Astrocyte (in vitro differentiated cells and primary cell): ENCODE results near the gene PLCG2. TPM values are rescaled to one million over a fixed set of nuclear protein-coding genes. Genes with fewer than 3 reads are reported as not detected.

Source experiments
- DNase-seq: peaks from one replicate; pipeline ENCODE4 v3.0.0-alpha.2; 2010; ENCODE audit warnings: low read depth
- FAIRE-seq: peaks from 2 replicates; lab custom pipeline; 2011; peaks lifted over from hg19 to GRCh38; lab: Jason Lieb, UNC
- H2AFZ ChIP-seq: 2 replicates; pipeline ENCODE4 v1.6.0; 2012; ENCODE audit warnings: low read depth, low read length, inconsistent platforms
- H3K27ac ChIP-seq: 2 replicates; pipeline ENCODE4 v1.5.1; 2011; ENCODE audit warnings: low read depth, low read length, inconsistent platforms
- H3K27me3 ChIP-seq: 2 replicates; pipeline ENCODE4 v1.6.0; 2011; ENCODE audit warnings: low read length, inconsistent platforms; ENCODE audit not compliant: insufficient read depth
- H3K36me3 ChIP-seq: 2 replicates; pipeline ENCODE4 v1.5.1; 2011; ENCODE audit warnings: low read length, inconsistent platforms; ENCODE audit not compliant: insufficient read depth
- H3K4me1 ChIP-seq: 2 replicates; pipeline ENCODE4 v1.5.1; 2011; ENCODE audit warnings: low read length, inconsistent platforms; ENCODE audit not compliant: insufficient read depth
- H3K4me2 ChIP-seq: 2 replicates; pipeline ENCODE4 v1.6.0; 2012; ENCODE audit warnings: low read length, inconsistent platforms
- H3K4me3 ChIP-seq: 2 replicates; pipeline ENCODE4 v1.5.1; 2011; ENCODE audit warnings: low read depth, mild to moderate bottlenecking, low read length, inconsistent platforms; ENCODE audit not compliant: insufficient read depth
- H3K79me2 ChIP-seq: 2 replicates; pipeline ENCODE4 v1.6.0; 2012; ENCODE audit warnings: mild to moderate bottlenecking, low read length, inconsistent platforms; ENCODE audit not compliant: insufficient read depth
- H3K9ac ChIP-seq: 2 replicates; pipeline ENCODE4 v1.6.0; 2012; ENCODE audit warnings: mild to moderate bottlenecking, low read length, inconsistent platforms
- H3K9me3 ChIP-seq: 2 replicates; pipeline ENCODE4 v1.5.1; 2012; ENCODE audit warnings: low read depth, mild to moderate bottlenecking, low read length, inconsistent platforms; ENCODE audit not compliant: insufficient read depth
- H4K20me1 ChIP-seq: 2 replicates; pipeline ENCODE4 v1.6.0; 2012; ENCODE audit warnings: low read length, inconsistent platforms; ENCODE audit not compliant: insufficient read depth
- H3K27ac Mint-ChIP-seq: one replicate; pipeline ENCODE4 v1.8.0; 2021; ENCODE audit warnings: mild to moderate bottlenecking, mixed read lengths; ENCODE audit not compliant: unreplicated experiment
- H3K27me3 Mint-ChIP-seq: one replicate; pipeline ENCODE4 v1.8.0; 2021; ENCODE audit warnings: low read depth, mixed read lengths; ENCODE audit not compliant: unreplicated experiment
- H3K36me3 Mint-ChIP-seq: one replicate; pipeline ENCODE4 v1.8.0; 2021; ENCODE audit warnings: low read depth, mixed read lengths; ENCODE audit not compliant: unreplicated experiment
- H3K4me1 Mint-ChIP-seq: one replicate; pipeline ENCODE4 v1.8.0; 2021; ENCODE audit warnings: low read depth, mixed read lengths; ENCODE audit not compliant: unreplicated experiment
- H3K4me3 Mint-ChIP-seq: one replicate; pipeline ENCODE4 v1.8.0; 2021; ENCODE audit warnings: mild to moderate bottlenecking, moderate library complexity, mixed read lengths; ENCODE audit not compliant: unreplicated experiment
- H3K9me3 Mint-ChIP-seq: one replicate; pipeline ENCODE4 v1.8.0; 2021; ENCODE audit warnings: mild to moderate bottlenecking, mixed read lengths; ENCODE audit not compliant: unreplicated experiment
- CTCF ChIP-seq: IDR thresholded peaks from 2 replicates; pipeline ENCODE4 v1.5.1; 2011; ENCODE audit warnings: low read depth, mild to moderate bottlenecking, inconsistent platforms, low read length, moderate library complexity; ENCODE audit not compliant: insufficient read depth
- EZH2 ChIP-seq: IDR thresholded peaks from 2 replicates; pipeline ENCODE4 v1.6.1; 2012; ENCODE audit warnings: mild to moderate bottlenecking, low read length, inconsistent platforms; ENCODE audit not compliant: insufficient read depth
- total RNA-seq: library from RNA; stranded (reverse); gene quantifications from 2 replicates; pipeline ENCODE4 v1.2.1, GENCODE V29; 2021

The PLCG2 gene
- total RNA-seq, 1 donor from 2014 or later = 3.1 TPM

GRCh38 chr16:81807767-81808358 is 28.8 kb downstream of the PLCG2 start:
- DNase-seq (no peak), FAIRE-seq (no peak)
- Histone ChIP-seq H3K9me3 (no peaks in the 10 kb centered on the region), H3K79me2 (no peaks in the 10 kb centered on the region), H4K20me1 (no peaks in the 10 kb centered on the region), H3K27me3 (no peaks in the 10 kb centered on the region), H3K9ac (no peak overlapping the region), H3K4me1 (no peaks in the 10 kb centered on the region), H3K4me2 (no peak overlapping the region), H3K36me3 (no peaks in the 10 kb centered on the region), H3K27ac (no peak overlapping the region), H2AFZ (no peak overlapping the region), H3K4me3 (no peak overlapping the region)
- no peaks in the 10 kb centered on the region for H3K27me3 Mint-ChIP-seq
- TF ChIP-seq EZH2 (no peak), CTCF (no peak)
- no peak overlapping the region for H3K4me3 Mint-ChIP-seq
- peaks cover 3% of the 10 kb centered on the region for H3K36me3 Mint-ChIP-seq
- H3K9me3 Mint-ChIP-seq = peaks cover 7% of the 10 kb centered on the region
- no peaks in the 10 kb centered on the region for H3K4me1 Mint-ChIP-seq
- no peak overlapping the region for H3K27ac Mint-ChIP-seq

GRCh38 chr16:81808933-81809480 is 29.9 kb downstream of the PLCG2 start:
- Histone ChIP-seq H3K4me3 (no peak overlapping the region), H3K79me2 (no peaks in the 10 kb centered on the region), H2AFZ (no peak overlapping the region), H3K9me3 (no peaks in the 10 kb centered on the region), H3K4me2 (no peak overlapping the region), H4K20me1 (no peaks in the 10 kb centered on the region), H3K4me1 (no peaks in the 10 kb centered on the region), H3K27me3 (no peaks in the 10 kb centered on the region), H3K9ac (no peak overlapping the region), H3K36me3 (no peaks in the 10 kb centered on the region), H3K27ac (no peak overlapping the region)
- Mint-ChIP-seq H3K9me3 (peaks cover 14% of the 10 kb centered on the region), H3K36me3 (peaks cover 3% of the 10 kb centered on the region), H3K27me3 (peaks cover 7% of the 10 kb centered on the region), H3K4me1 (no peaks in the 10 kb centered on the region), H3K4me3 (no peak overlapping the region), H3K27ac (no peak overlapping the region)
- no peak for TF ChIP-seq CTCF
- TF ChIP-seq EZH2 = no peak
- no peak for DNase-seq
- FAIRE-seq = no peak

DNA sequence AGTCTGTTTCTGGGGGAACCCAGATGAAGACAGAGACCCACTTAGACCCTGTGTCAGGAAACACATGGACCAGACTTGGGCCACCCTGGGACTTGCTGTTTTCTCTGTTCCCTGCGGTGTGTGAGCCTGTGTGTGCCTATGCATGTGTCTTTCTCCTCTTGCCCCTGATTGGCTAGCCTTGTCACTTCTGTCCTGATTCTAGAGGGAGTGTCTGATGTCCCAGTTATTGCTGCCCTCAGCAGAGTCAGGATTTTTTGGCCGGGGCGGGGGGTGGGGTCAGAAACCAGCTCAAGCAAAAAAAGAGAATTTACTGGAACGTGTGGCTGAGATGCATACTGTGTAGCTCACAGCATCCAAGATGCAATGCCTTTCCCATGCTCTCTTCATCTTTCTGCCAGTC is 30.5 kb downstream of the PLCG2 start:
- Histone ChIP-seq H3K9ac (no peak overlapping the region), H3K79me2 (no peaks in the 10 kb centered on the region), H3K9me3 (no peaks in the 10 kb centered on the region), H3K4me2 (no peak overlapping the region), H3K4me1 (no peaks in the 10 kb centered on the region), H3K36me3 (no peaks in the 10 kb centered on the region), H4K20me1 (no peaks in the 10 kb centered on the region), H3K27me3 (peaks cover under 1% of the 10 kb centered on the region), H2AFZ (no peak overlapping the region), H3K27ac (no peak overlapping the region), H3K4me3 (no peak overlapping the region)
- no peak for TF ChIP-seq CTCF
- no peak for TF ChIP-seq EZH2
- Mint-ChIP-seq H3K27me3 (peaks cover 11% of the 10 kb centered on the region), H3K27ac (no peak overlapping the region), H3K4me1 (no peaks in the 10 kb centered on the region), H3K9me3 (peaks cover 14% of the 10 kb centered on the region), H3K4me3 (no peak overlapping the region), H3K36me3 (peaks cover 3% of the 10 kb centered on the region)
- no peak for DNase-seq
- no peak for FAIRE-seq
